Astrocyte of the spinal cord (primary cell): ENCODE data around the gene SORCS2.

ENCODE experiments used
- DNase-seq: peaks from one replicate; pipeline ENCODE4 v3.0.0; 2011; ENCODE audit warnings: low read depth, low spot score
- H3K4me3 ChIP-seq: 2 replicates; pipeline ENCODE4 v1.5.1; 2011; ENCODE audit warnings: low read depth, mild to moderate bottlenecking, low read length, moderate library complexity
- in situ Hi-C: cut with HindIII; loops from 2 replicates; pipeline ENCODE4 v1.10.0; 2017; ENCODE audit warnings: low sequenced_read_pairs
- TF ChIP-seq, protein P1 (sequence below): IDR thresholded peaks from 2 replicates; pipeline ENCODE4 v1.5.1; 2012; ENCODE audit warnings: low read depth, mild to moderate bottlenecking, low read length, inconsistent platforms

SORCS2 gene

DNA sequence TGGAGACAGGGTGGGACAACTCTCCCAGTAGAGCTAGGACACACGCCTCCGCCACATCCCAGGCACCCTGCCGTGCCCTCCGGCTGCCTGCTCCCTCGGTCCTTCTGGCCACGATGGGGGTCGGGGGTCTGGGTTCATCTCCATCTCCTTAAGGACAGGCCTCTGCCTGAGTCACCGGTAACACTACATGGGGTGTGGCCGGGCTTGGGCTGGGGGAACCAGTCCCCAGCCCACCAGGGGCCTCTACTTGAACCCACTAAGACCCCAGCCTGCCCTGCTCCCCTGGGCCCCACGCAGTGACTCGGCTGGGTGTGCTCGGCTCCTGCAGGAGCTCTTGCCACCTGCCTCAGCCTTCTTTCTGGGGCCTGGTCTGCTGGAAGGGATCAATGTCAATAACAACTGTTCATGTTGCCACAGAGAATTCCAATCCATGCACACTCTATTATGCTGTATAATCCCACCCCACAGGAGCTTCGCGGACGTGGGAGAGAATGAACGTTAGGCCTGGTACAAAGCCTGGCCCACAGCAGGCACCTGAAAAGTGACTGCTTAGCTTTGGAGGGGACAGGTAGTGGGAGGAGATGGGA lies 420.1 kb downstream of the SORCS2 start:
- H3K4me3 ChIP-seq, result no peak overlapping the region
- in situ Hi-C loops, result no loop called here
- TF ChIP-seq, protein P1, sequence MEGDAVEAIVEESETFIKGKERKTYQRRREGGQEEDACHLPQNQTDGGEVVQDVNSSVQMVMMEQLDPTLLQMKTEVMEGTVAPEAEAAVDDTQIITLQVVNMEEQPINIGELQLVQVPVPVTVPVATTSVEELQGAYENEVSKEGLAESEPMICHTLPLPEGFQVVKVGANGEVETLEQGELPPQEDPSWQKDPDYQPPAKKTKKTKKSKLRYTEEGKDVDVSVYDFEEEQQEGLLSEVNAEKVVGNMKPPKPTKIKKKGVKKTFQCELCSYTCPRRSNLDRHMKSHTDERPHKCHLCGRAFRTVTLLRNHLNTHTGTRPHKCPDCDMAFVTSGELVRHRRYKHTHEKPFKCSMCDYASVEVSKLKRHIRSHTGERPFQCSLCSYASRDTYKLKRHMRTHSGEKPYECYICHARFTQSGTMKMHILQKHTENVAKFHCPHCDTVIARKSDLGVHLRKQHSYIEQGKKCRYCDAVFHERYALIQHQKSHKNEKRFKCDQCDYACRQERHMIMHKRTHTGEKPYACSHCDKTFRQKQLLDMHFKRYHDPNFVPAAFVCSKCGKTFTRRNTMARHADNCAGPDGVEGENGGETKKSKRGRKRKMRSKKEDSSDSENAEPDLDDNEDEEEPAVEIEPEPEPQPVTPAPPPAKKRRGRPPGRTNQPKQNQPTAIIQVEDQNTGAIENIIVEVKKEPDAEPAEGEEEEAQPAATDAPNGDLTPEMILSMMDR, result no peak

DNA sequence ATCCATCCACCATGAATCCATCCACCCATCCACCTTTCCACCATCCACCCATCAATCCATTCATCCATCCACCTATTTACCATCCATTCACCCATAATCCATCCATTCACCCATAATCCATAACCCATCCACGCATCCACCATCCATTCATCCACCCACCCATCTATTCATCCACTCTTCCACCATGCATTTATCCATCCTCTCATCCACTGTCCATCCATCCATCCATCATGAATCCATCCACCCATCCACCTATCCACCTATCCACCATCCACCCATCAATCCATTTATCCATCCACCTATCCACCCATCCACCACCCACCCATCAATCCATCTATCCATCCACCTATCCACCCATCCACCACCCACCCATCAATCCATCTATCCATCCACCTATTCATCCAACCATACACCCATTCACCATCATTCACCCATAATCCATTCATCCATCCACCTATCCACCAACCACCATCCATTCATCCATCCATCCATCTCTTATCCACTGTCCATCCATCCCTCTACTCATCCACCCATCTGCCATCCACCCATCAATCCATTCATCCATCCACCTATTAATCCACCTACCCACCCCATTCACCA lies 422.1 kb downstream of the SORCS2 start:
- H3K4me3 ChIP-seq, result no peak overlapping the region
- DNase-seq, result no peak
- in situ Hi-C loops, result no loop called here
- TF ChIP-seq, protein P1, result no peak

More for the DNA sequence above, 420.1 kb downstream of the SORCS2 start:
- no peak for DNase-seq

DNA sequence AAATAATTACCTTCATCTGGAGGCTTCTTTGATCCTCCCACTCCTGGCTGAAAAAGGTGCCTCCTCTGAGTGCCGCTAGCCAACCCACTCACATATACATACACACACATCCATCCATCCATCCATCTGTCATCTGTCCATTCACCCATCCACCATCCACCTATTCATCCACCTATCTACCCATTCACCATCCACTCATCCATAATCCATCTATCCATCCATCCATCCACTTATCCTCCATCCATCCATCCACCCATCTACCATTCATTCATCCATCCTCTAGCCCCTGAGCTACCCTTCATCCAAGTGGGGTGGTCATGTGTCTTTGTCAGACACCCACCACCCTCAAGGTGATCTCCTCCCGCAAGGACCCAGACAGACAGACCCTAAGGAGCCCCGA lies 423.9 kb downstream of the SORCS2 start:
- no peak overlapping the region for H3K4me3 ChIP-seq
- DNase-seq, result no peak
- in situ Hi-C loops, result no loop called here
- TF ChIP-seq, protein P1, result no peak

DNA sequence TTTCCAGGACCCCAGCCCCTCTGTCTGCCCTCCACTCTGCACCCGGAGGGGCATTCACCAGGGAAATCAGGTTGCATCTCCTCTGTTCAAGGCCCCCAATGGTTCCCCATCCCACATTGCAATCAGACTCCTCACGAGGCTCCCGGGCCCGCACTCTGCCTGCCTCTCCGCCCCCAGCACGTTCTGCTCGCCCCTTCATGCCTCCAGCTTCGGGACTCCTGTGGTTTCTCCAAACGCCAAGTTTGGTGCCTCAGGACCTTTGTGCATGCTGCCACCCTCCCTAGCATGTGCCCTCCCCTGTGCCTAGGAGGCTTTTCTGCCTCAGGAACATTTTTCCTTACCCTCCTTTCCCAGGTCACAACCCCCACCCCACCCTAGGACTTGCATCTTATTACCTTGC lies 426.0 kb downstream of the SORCS2 start:
- no peak overlapping the region for H3K4me3 ChIP-seq
- no peak for DNase-seq
- TF ChIP-seq, protein P1, result no peak
- in situ Hi-C loops, result no loop called here

DNA sequence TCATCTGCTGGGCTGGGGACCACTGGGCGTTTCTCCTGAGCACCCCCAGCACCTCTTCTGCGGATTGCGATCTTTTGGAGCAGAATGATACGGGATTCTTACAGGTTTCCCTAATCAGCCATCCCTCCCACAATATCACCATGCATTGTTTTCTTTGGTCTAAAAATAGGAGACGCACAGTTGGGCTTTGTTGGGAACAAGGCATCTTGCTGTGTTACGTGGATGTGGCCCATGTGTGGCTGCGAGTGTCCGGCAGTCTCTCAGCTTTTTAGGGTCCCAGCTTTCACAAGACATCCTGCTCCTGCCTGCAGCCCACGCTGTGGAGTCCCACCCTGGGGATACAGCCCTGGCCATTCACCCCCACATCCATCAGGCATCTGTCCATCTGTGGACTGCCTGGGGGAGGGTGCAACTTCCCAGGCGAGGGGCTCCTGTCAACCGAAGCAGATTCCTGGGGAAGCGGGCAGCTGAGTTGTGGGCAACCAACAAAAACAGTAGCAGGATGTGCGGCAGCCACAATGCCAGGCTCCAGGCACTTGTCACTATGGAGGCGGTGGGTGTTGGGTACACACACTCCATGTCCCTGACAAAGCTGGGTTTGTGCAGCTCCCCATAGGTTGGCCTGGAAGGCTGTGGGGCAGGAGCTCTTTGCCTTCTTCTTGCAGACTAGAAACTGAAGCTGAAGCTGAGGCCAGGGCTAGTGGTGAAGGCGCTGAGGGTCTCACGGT lies 427.9 kb downstream of the SORCS2 start:
- in situ Hi-C loops, result no loop called here

DNA sequence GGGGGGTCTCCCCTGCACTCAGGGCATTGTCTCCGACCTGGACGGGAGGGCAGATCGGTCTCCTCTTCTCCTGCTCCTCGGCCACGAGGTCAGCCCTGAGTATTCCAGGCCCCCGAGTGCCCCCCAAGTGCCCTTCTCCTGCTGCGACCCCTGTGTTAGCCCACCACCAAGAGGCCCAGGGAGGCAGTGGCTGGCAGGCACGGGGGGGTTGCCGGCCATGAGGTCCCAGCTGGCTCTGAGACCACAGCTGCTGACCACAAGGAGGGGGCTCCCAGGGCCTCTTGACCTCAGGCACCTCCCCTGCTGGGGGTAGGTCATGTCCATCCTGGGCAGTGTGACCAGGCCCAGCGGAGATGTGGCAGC lies 428.5 kb downstream of the SORCS2 start:
- no peak overlapping the region for H3K4me3 ChIP-seq
- in situ Hi-C loops, result no loop called here
- no peak for DNase-seq
- TF ChIP-seq, protein P1, result no peak

More for the DNA sequence above, 427.9 kb downstream of the SORCS2 start:
- DNase-seq, result no peak
- H3K4me3 ChIP-seq, result no peak overlapping the region
- TF ChIP-seq, protein P1, result no peak
